ENCODE data around the gene POU2F2.
A peak's percentile ranks its signal among the peaks of the same experiment; 100 is the strongest.

POU2F2 gene

DNA sequence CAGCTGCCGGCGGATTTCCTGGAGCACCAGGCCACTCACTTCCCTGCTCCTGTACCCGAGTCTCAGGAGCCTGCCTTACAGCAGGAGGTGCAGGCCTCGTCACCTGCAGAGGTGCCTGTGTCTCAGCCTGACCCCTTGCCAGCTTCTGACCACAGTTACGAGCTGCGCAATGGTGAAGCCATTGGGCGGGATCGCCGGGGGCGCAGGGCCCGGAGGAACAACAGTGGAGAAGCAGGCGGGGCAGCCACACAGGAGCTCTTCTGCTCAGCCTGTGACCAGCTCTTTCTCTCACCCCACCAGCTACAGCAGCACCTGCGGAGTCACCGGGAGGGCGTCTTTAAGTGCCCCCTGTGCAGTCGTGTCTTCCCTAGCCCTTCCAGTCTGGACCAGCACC, 53.0 kb downstream of the POU2F2 start:
- Histone ChIP-seq H3K36me3 (ENCODE audit: control insufficient read depth, insufficient read depth, low read length) (peaks cover 60% of the 10 kb centered on the region), H3K27ac (ENCODE audit: low read depth, low read length, severe bottlenecking) (no peak overlapping the region), H3K9me3 (ENCODE audit: control insufficient read depth, low read length) (no peaks in the 10 kb centered on the region), H3K4me3 (ENCODE audit: extremely low read depth, insufficient read depth, low read length, poor library complexity, severe bottlenecking) (no peak overlapping the region), H3K4me1 (ENCODE audit: control insufficient read depth, insufficient read depth, low read length, poor library complexity, severe bottlenecking) (peaks cover 28% of the 10 kb centered on the region)
- WGBS, 2 experiments (ENCODE audit: insufficient coverage in 2 of 2) = 92 to 94% methylated on average over 15 to 16 of the region's 16 CpGs

DNA sequence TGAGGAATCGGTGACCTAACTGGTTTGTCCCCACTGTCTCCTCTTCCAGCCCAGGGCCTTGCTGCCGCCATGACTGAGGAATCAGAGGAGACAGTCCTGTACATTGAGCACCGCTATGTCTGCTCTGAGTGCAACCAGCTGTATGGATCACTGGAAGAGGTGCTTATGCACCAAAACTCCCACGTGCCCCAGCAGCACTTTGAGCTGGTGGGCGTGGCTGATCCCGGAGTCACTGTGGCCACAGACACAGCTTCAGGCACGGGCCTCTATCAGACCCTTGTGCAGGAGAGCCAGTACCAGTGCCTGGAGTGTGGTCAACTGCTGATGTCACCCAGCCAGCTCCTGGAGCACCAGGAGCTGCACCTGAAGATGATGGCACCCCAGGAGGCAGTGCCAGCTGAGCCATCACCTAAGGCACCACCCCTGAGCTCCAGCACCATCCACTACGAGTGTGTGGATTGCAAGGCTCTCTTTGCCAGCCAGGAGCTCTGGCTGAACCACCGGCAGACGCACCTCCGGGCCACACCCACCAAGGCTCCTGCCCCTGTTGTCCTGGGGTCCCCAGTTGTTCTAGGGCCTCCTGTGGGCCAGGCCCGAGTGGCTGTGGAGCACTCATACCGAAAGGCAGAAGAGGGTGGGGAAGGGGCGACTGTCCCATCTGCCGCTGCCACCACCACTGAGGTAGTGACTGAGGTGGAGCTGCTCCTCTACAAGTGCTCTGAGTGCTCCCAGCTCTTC, 53.5 kb downstream of the POU2F2 start:
- peaks cover 58% of the 10 kb centered on the region for H3K36me3 ChIP-seq (ENCODE audit: control insufficient read depth, insufficient read depth, low read length)
- H3K9me3 ChIP-seq (ENCODE audit: control insufficient read depth, low read length) = no peaks in the 10 kb centered on the region
- H3K4me3 ChIP-seq (ENCODE audit: extremely low read depth, insufficient read depth, low read length, poor library complexity, severe bottlenecking) = no peak overlapping the region
- 94 to 95% methylated on average over 12 to 14 of the region's 15 CpGs for WGBS, 2 experiments (ENCODE audit: insufficient coverage in 2 of 2)
- H3K27ac ChIP-seq (ENCODE audit: low read depth, low read length, severe bottlenecking) = no peak overlapping the region
- peaks cover 28% of the 10 kb centered on the region for H3K4me1 ChIP-seq (ENCODE audit: control insufficient read depth, insufficient read depth, low read length, poor library complexity, severe bottlenecking)

DNA sequence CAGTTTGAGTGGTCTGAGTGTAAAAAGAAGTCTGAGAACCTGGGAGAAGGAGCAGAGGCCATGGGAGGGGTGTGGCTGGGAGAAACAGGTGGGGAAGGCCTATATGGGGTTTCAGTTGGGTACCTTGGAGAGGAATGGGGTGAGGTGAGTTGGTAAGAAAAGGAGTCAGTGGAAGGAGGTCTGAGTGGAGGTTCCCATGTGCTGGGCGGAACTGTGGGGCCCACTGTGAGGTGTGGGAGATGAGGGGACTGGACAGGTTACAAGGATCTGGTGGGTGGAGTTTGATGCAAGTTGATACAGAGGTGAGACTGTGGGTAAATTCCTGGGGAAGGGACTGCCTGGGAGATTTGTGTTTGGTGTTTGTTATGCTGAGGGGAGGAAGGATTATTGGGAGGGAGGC, 54.2 kb downstream of the POU2F2 start:
- Histone ChIP-seq H3K4me1 (ENCODE audit: control insufficient read depth, insufficient read depth, low read length, poor library complexity, severe bottlenecking) (peaks cover 28% of the 10 kb centered on the region), H3K36me3 (ENCODE audit: control insufficient read depth, insufficient read depth, low read length) (peaks cover 53% of the 10 kb centered on the region), H3K9me3 (ENCODE audit: control insufficient read depth, low read length) (no peaks in the 10 kb centered on the region), H3K4me3 (ENCODE audit: extremely low read depth, insufficient read depth, low read length, poor library complexity, severe bottlenecking) (no peak overlapping the region), H3K27ac (ENCODE audit: low read depth, low read length, severe bottlenecking) (no peak overlapping the region)
- 100% methylated on average over 1 of the region's 1 CpG for WGBS, 2 experiments (ENCODE audit: insufficient coverage in 2 of 2)

DNA sequence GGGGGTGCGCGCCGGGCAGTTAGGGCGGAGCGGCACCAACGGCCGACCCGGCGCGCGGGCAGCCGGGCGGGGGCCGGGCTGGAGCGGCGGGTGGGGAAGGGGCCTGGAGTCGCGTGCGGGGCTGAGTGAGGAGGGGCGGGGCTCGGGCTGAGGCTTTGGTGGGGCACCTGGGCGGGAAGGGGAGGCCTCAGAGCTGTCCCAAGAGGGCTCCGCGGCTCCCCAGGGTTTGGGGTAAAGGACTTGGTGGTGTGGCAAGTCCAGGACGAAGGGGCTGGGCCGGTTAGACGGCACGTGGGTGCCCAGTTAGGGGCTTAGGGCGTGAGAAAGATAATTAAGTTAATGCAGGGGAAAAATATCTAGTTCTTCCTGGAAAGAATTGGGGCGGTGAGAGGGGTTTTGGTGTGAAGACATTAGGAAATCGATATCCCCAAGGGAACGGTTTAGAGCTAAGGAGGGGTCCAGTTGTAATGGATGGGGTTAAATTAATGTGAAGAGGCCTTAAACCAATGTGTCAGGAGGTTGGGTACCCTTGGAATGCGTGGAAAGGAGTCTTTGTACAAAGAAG, 55.8 kb downstream of the POU2F2 start:
- H3K4me1 ChIP-seq (ENCODE audit: control insufficient read depth, insufficient read depth, low read length, poor library complexity, severe bottlenecking) = peaks cover 28% of the 10 kb centered on the region
- 1% methylated on average over 17 to 24 of the region's 33 CpGs for WGBS, 2 experiments (ENCODE audit: insufficient coverage in 2 of 2)
- H3K27ac ChIP-seq (ENCODE audit: low read depth, low read length, severe bottlenecking) = peak overlapping the region; percentile 78
- H3K36me3 ChIP-seq (ENCODE audit: control insufficient read depth, insufficient read depth, low read length) = peaks cover 40% of the 10 kb centered on the region
- peak overlapping the region; percentile 91 for H3K4me3 ChIP-seq (ENCODE audit: extremely low read depth, insufficient read depth, low read length, poor library complexity, severe bottlenecking)
- H3K9me3 ChIP-seq (ENCODE audit: control insufficient read depth, low read length) = no peaks in the 10 kb centered on the region

DNA sequence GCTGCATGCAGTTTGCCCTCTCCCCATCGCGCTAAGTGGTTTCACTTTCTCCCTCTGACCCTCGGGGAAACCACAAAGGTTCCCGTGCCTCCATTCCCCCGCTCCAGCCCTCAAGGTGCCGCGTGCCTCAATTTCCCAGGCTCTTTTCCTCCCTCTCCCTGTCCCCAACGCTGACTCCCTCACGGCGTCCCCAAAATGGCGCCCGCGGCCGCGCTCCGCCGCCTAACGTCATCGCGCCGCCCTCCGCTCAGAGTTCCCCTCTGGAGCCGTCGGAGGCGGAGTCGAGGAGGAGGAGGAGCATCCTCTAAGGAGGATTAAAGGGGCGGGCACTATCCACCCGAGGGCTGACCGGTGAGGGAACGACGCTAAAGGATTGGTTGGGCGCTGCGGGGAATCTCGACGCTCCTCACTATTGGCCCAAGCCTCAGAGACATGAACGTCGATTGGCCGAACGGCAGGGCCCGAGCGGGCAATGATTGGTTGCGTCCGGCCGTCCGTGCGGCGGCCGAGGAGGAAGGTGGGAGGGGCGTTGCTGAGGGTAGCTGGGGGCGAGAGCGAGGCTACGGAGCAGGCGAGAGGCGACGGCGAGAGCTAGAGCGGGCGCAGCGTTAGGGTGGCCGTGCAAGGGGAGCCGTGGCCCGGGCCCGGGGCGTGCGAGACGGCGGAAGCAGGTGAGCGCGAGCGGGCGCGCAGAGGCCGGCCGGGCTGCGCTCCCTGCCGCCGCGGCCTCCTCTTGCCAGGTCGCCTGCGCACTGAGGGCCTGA, 56.4 kb downstream of the POU2F2 start, which contains the start of gene ZNF574:
Gene ZNF574 (plus strand): TSS at position 551 of the 764 bp plus-strand sequence. CDS start 2,441 bp downstream, outside the sequence.
- peak within 1 kb of the TSS; percentile 97 for H3K27ac ChIP-seq (ENCODE audit: low read depth, low read length, severe bottlenecking)
- 0 to 1% methylated on average over 30 to 63 of the region's 80 CpGs for WGBS, 2 experiments (ENCODE audit: insufficient coverage in 2 of 2)
- H3K9me3 ChIP-seq (ENCODE audit: control insufficient read depth, low read length) = no peaks in the 10 kb centered on the region
- peaks cover 28% of the 10 kb centered on the region for H3K4me1 ChIP-seq (ENCODE audit: control insufficient read depth, insufficient read depth, low read length, poor library complexity, severe bottlenecking)
- peak within 1 kb of the TSS; percentile 91 for H3K4me3 ChIP-seq (ENCODE audit: extremely low read depth, insufficient read depth, low read length, poor library complexity, severe bottlenecking)
- peaks cover 33% of the 10 kb centered on the region for H3K36me3 ChIP-seq (ENCODE audit: control insufficient read depth, insufficient read depth, low read length)

DNA sequence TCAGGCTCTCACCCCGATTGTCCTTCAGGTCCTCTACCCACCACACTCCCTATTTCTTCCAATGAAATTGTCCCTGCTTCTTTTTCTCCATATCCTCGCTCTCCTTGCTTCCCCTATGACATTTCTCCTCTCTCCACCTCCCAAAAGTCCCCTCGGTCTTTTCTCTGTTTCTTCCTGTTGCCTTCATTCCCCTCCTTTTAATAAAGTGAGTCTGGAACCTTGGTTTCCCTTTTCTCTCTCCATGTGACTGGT, 57.0 kb downstream of the POU2F2 start:
- 18 to 34% methylated on average over 3 of the region's 3 CpGs for WGBS, 2 experiments (ENCODE audit: insufficient coverage in 2 of 2)
- Histone ChIP-seq H3K36me3 (ENCODE audit: control insufficient read depth, insufficient read depth, low read length) (peaks cover 28% of the 10 kb centered on the region), H3K4me3 (ENCODE audit: extremely low read depth, insufficient read depth, low read length, poor library complexity, severe bottlenecking) (peak overlapping the region; percentile 91), H3K4me1 (ENCODE audit: control insufficient read depth, insufficient read depth, low read length, poor library complexity, severe bottlenecking) (peaks cover 34% of the 10 kb centered on the region), H3K27ac (ENCODE audit: low read depth, low read length, severe bottlenecking) (peak overlapping the region; percentile 97), H3K9me3 (ENCODE audit: control insufficient read depth, low read length) (no peaks in the 10 kb centered on the region)

DNA sequence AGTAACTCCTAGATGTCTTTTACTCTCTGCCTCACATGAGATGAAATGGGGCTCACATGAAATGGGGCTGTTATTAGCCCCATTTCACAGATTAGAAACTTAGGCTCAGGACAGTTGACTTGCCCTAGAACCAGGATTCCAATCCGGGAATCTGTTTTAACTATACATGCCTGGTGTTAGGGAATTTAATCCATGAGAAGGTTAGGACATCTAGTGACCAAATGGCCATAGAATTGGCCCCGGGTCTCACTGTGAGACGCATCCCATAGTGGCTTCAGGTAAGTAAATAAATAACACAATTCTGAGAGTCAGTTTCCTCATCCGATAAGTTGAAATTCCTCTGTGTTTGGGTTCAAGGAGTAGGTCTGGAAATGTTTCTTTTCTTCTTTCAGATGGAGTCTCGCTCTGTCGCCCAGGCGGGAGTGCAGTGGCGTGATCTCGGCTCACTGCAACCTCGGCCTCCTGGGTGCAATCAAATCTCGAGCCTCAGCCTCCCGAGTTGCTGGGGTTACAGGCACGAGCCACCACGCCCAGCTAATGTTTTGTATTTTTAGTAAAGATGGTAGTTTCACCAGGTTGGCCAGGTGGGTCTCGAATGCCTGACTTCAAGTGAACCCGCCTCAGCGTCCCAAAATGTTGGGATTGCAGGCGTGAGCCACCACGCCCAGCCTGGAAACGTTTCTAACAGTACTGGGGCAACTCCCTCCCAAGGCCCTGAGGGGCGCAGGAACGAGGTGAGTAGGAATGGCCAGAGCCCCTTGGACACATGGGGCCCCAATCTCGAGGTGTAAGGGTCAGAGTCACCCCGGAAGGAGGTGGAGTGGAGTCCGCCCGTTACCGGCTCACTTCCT, 57.5 kb downstream of the POU2F2 start:
- WGBS, 2 experiments (ENCODE audit: insufficient coverage in 2 of 2) = 80 to 85% methylated on average over 22 to 26 of the region's 27 CpGs
- H3K27ac ChIP-seq (ENCODE audit: low read depth, low read length, severe bottlenecking) = peak overlapping the region; percentile 97

DNA sequence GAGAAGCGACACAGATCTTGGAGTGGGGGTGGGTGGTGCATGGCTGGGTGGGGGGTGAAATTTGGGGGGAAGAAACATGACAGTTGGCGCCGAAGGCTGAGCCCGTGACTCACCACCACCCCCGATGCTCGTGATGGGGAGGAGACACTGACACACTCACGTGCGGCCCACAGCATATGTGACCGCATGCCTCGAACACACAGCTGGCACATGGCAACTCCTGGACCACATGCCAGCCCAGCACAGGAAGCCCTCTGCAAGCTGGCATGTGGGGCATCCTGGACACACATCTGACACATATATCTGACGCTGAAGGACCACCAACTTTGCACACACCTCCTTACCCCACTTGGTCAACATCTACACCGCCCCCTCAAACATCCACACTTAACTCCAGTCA, 61.0 kb downstream of the POU2F2 start:
- WGBS, 2 experiments (ENCODE audit: insufficient coverage in 2 of 2) = 93 to 95% methylated on average over 11 to 12 of the region's 12 CpGs
- Histone ChIP-seq H3K9me3 (ENCODE audit: control insufficient read depth, low read length) (no peaks in the 10 kb centered on the region), H3K36me3 (ENCODE audit: control insufficient read depth, insufficient read depth, low read length) (no peaks in the 10 kb centered on the region), H3K27ac (ENCODE audit: low read depth, low read length, severe bottlenecking) (no peak overlapping the region), H3K4me1 (ENCODE audit: control insufficient read depth, insufficient read depth, low read length, poor library complexity, severe bottlenecking) (peaks cover 17% of the 10 kb centered on the region), H3K4me3 (ENCODE audit: extremely low read depth, insufficient read depth, low read length, poor library complexity, severe bottlenecking) (no peak overlapping the region)

More for the DNA sequence above, 57.5 kb downstream of the POU2F2 start:
- Histone ChIP-seq H3K4me3 (ENCODE audit: extremely low read depth, insufficient read depth, low read length, poor library complexity, severe bottlenecking) (peak overlapping the region; percentile 91), H3K4me1 (ENCODE audit: control insufficient read depth, insufficient read depth, low read length, poor library complexity, severe bottlenecking) (peaks cover 37% of the 10 kb centered on the region), H3K9me3 (ENCODE audit: control insufficient read depth, low read length) (no peaks in the 10 kb centered on the region), H3K36me3 (ENCODE audit: control insufficient read depth, insufficient read depth, low read length) (peaks cover 22% of the 10 kb centered on the region)

DNA sequence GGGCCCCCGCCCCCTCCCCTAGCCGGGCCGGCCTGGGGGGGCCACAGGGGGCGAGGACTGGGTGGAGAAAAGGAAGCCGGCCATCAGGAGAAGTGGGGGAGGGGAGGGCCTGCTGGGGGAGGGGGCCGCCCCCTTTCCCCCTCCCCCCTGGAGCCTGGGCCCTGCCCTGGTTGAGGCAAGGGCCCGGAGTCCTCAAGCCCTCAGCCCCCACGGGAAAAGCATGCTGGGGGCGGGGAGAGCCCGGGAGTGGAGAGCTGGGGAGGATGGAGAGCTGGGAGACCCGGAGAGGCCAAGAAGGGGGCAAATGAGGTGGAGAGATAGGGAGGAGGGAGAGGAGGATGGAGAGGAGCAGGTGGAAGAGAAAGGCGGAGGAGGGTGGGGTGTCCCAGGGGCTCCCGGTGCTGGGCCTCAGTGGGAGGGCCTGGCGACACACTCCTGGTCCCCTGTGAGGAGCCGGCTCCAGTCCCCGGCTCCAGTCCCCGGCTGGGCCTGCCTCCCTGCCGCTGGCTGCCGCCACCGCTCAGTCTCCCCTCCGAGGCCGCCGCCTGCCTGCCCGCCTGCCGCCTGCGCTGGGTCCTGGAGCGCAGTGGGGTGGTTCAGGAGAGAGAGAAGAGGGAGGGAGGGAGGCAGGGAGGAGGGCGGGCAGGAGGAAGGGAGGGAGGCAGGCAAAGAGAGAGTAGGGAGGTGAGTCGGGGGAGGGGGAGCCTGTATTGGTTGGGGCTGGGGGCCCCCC, 62.5 kb downstream of the POU2F2 start, which contains the start of gene GRIK5:
Gene GRIK5 (minus strand): TSS at position 588 of the 733 bp plus-strand sequence. CDS start 4,436 bp downstream, outside the sequence.
- Histone ChIP-seq H3K27ac (ENCODE audit: low read depth, low read length, severe bottlenecking) (no peak within 1 kb of the TSS), H3K4me1 (ENCODE audit: control insufficient read depth, insufficient read depth, low read length, poor library complexity, severe bottlenecking) (peaks cover 17% of the 10 kb centered on the region), H3K9me3 (ENCODE audit: control insufficient read depth, low read length) (no peaks in the 10 kb centered on the region), H3K4me3 (ENCODE audit: extremely low read depth, insufficient read depth, low read length, poor library complexity, severe bottlenecking) (peak within 1 kb of the TSS; percentile 32), H3K36me3 (ENCODE audit: control insufficient read depth, insufficient read depth, low read length) (no peaks in the 10 kb centered on the region)
- 6 to 11% methylated on average over 7 to 12 of the region's 29 CpGs for WGBS, 2 experiments (ENCODE audit: insufficient coverage in 2 of 2)
